Subcutaneous abdominal adipose tissue (tissue), 5 donors: ENCODE measurements around the gene SCLY.
"Not testable (repeated sequence)": the region's sequence is repeated elsewhere in the genome, so short reads cannot be mapped to it uniquely, and the experiment has no call there.

Experiments
- H3K27ac ChIP-seq: one replicate; pipeline ENCODE4 v1.7.0; 2013; ENCODE audit warnings: low read depth, mild to moderate bottlenecking, inconsistent platforms, low read length, moderate library complexity
- H3K27me3 ChIP-seq, 5 donors: one replicate each; pipeline ENCODE4 v1.7.0; 2013; ENCODE audit warnings: low read length in 5 of 5, inconsistent platforms in 1 of 5; ENCODE audit not compliant: control insufficient read depth in 5 of 5, insufficient read depth in 4 of 5
- H3K36me3 ChIP-seq, 5 donors: one replicate each; pipeline ENCODE4 v1.7.0; 2013; ENCODE audit warnings: low read length in 5 of 5; ENCODE audit not compliant: control insufficient read depth in 5 of 5, insufficient read depth in 5 of 5
- H3K4me1 ChIP-seq, 5 donors: one replicate each; pipeline ENCODE4 v1.7.0; 2013; ENCODE audit warnings: low read length in 5 of 5, mild to moderate bottlenecking in 3 of 5, moderate library complexity in 1 of 5; ENCODE audit not compliant: control insufficient read depth in 5 of 5, insufficient read depth in 5 of 5
- H3K4me3 ChIP-seq, 5 donors: one replicate each; pipeline ENCODE4 v1.7.0; 2013; ENCODE audit warnings: low read length in 5 of 5, low read depth in 1 of 5
- H3K9ac ChIP-seq, 5 donors: one replicate each; pipeline ENCODE4 v1.7.0; 2013; ENCODE audit warnings: low read length in 5 of 5, mild to moderate bottlenecking in 4 of 5, moderate library complexity in 3 of 5
- H3K9me3 ChIP-seq, 5 donors: one replicate each; pipeline ENCODE4 v1.7.0; 2013; ENCODE audit warnings: low read length in 5 of 5; ENCODE audit not compliant: control insufficient read depth in 5 of 5
- donor health status: healthy.
- donor health status: healthy.
- donor health status: healthy.
- donor health status: healthy.
- donor health status: healthy.

SCLY gene

DNA sequence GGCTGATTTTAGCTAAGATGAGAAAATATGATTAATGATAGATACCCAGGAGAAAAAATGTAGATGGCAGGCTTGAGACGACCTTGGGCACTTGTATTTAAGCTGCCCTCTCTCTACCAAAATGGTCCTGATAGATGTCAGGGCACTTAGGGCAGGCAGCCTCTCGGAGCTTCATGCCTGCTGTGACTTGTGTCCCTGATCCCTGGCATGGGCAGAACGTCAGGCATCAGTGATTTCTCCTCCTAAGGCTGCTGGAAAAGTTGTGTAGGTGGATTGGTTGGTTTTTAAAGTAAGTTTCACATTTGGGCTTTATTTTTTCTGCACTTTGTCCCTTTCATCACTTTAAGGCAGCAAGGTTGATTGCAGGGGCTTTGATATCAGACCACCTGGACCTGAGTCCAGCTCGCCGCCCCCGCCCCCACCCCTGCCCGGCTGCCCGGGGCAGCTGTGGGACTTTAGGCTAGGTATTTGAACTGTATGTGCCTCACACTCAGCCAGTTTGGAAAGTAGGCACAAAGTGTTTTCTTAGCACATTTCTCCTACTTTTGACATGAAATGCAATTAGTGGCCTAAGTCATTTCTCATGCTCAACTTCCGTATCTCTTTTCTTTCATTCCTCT lies 35.0 kb upstream of the SCLY start:
- Histone ChIP-seq H3K27me3 (no peaks in the 10 kb centered on the region), H3K27ac (no peak overlapping the region), H3K36me3 (peaks cover 2 to 52% (median 35%) of the 10 kb centered on the region in 5 donors)

DNA sequence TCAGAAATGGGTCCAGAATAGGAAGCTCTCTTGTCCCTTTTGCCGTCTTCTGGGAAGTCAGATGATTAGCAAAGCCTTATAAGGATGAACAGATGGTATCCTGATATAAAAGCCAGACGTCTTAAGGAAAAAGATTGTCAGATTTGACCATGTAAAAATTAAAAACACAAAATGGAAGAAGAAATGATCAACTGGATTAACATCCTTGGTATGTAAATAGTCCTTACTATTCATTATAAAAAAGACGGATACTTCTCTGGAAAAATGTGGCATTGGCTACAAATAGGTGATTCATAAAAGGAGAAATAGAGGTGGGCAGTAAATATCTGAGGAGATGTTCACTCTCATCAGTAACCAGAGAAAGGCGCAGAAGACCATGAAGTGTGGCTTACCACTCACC lies 33.7 kb upstream of the SCLY start:
- Histone ChIP-seq H3K27ac (no peak overlapping the region), H3K9me3 (no peaks in the 10 kb centered on the region), H3K4me3 (no peak overlapping the region), H3K9ac (no peak overlapping the region), H3K36me3 (peaks cover 2 to 53% (median 39%) of the 10 kb centered on the region in 5 donors), H3K4me1 (no peaks in the 10 kb centered on the region), H3K27me3 (no peaks in the 10 kb centered on the region)

More for the DNA sequence above, 35.0 kb upstream of the SCLY start:
- H3K4me3 ChIP-seq, result no peak overlapping the region
- H3K4me1 ChIP-seq, result no peaks in the 10 kb centered on the region
- H3K9ac ChIP-seq, result no peak overlapping the region
- H3K9me3 ChIP-seq, result no peaks in the 10 kb centered on the region

DNA sequence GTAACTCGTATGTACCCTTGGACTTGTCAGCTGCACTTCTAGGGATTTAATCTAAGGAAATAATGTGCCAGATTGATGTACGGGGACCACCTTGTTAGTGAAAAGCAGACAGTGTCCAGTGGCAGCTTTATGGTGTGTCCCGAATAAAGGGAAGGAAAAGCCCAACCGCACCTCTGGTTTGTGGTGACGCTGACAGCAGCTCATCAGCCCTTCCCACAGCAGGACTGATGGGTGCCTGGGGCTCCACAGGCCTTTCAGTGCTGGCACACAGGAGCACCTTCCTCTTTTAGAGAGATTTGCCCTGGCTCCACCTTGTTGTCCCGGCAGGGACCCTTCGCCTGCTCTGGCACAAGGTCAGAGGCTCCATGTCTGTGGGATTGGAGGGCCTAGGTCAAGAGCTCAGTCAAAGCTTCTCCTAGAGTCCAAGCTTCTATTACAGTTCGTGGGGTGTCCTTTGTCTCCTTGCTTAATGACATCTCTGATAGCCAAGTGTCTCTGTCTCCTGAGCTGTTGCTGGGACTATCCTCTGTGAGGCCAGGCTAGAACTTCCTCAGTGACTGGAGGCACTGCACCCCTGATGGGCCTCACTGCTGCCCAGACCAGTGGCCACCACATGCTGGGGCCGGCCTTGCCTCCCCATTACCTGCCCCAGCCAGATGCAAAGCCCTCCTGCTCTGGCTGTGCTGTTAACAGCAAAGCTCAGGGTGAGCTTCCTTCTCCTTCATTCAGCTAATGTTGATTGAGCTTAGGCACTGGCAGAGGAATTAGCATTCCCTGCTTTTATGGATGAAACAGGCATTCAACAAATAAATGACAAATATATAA lies 33.0 kb upstream of the SCLY start:
- Histone ChIP-seq H3K36me3 (peaks cover 2 to 60% (median 43%) of the 10 kb centered on the region in 5 donors), H3K9ac (no peak overlapping the region), H3K9me3 (no peaks in the 10 kb centered on the region), H3K27me3 (no peaks in the 10 kb centered on the region), H3K4me1 (no peaks in the 10 kb centered on the region), H3K27ac (no peak overlapping the region), H3K4me3 (no peak overlapping the region)

DNA sequence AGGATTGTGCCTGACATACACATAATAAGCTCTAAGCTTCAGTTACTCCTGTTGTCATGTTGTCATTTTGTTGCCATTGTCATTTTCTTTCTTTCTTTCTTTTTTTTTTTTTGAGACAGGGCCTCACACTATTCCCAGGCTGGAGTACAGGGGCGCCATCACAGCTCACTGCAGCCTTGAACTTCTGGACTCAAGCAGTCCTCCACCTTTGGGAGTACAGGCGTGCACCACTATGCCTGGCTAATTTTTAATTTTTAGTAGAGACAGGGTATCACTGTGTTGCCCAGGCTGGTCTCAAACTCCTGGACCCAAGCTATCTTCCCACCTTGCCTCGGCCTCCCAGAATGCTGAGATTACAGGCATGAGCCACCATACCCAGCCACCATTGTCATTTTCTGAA lies 30.9 kb upstream of the SCLY start:
- Histone ChIP-seq H3K4me1 (no peaks in the 10 kb centered on the region), H3K27me3 (no peaks in the 10 kb centered on the region), H3K36me3 (peaks cover 2 to 68% (median 45%) of the 10 kb centered on the region in 5 donors), H3K27ac (no peak overlapping the region), H3K9ac (no peak overlapping the region), H3K4me3 (no peak overlapping the region), H3K9me3 (no peaks in the 10 kb centered on the region)

- H3K27ac ChIP-seq, result no peak overlapping the region
These were observed 30.2 kb upstream of the SCLY start for GRCh38 chr2:238030422-238031155.

GRCh38 chr2:238031751-238032150 lies 29.1 kb upstream of the SCLY start:
- Histone ChIP-seq H3K27me3 (no peaks in the 10 kb centered on the region), H3K4me3 (no peak overlapping the region), H3K36me3 (peaks cover 5 to 66% (median 48%) of the 10 kb centered on the region in 5 donors), H3K9ac (no peak overlapping the region), H3K4me1 (no peaks in the 10 kb centered on the region), H3K9me3 (no peaks in the 10 kb centered on the region), H3K27ac (no peak overlapping the region)

More at GRCh38 chr2:238030422-238031155, 30.2 kb upstream of the SCLY start:
- Histone ChIP-seq H3K9me3 (no peaks in the 10 kb centered on the region), H3K36me3 (peaks cover 3 to 62% (median 42%) of the 10 kb centered on the region in 5 donors), H3K4me3 (no peak overlapping the region), H3K4me1 (no peaks in the 10 kb centered on the region), H3K9ac (no peak overlapping the region), H3K27me3 (no peaks in the 10 kb centered on the region)

- no peak overlapping the region for H3K27ac ChIP-seq
- H3K4me3 ChIP-seq, result no peak overlapping the region
- no peak overlapping the region for H3K9ac ChIP-seq
- no peaks in the 10 kb centered on the region for H3K9me3 ChIP-seq
- H3K27me3 ChIP-seq, result no peaks in the 10 kb centered on the region
- H3K4me1 ChIP-seq, result no peaks in the 10 kb centered on the region
- H3K36me3 ChIP-seq, result peaks cover 5 to 68% (median 49%) of the 10 kb centered on the region in 5 donors
These were observed 28.0 kb upstream of the SCLY start for GRCh38 chr2:238032755-238033337.

DNA sequence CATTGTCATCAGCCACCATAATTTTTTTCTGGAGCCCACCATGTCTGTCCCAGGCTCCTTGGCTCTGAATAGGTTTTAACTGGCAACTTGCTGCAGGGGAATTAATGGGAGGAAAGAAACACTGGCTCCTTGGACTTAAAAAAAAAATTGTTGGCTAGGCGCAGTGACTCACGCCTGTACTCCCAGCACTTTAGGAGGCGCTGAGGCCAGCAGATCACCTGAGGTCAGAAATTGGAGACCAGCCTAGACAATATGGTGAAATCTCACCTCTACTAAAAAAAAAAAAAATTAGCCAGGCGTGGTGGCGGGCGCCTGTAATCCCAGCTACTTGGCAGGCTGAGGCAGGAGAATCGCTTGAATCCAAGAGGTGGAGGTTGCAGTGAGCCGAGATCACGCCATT lies 26.8 kb upstream of the SCLY start:
- H3K9ac ChIP-seq, H3K4me3 ChIP-seq, H3K9me3 ChIP-seq, H3K27me3 ChIP-seq, H3K4me1 ChIP-seq, H3K27ac ChIP-seq: not testable (repeated sequence)
- H3K36me3 ChIP-seq, result peaks cover 5 to 78% (median 55%) of the 10 kb centered on the region in 5 donors

DNA sequence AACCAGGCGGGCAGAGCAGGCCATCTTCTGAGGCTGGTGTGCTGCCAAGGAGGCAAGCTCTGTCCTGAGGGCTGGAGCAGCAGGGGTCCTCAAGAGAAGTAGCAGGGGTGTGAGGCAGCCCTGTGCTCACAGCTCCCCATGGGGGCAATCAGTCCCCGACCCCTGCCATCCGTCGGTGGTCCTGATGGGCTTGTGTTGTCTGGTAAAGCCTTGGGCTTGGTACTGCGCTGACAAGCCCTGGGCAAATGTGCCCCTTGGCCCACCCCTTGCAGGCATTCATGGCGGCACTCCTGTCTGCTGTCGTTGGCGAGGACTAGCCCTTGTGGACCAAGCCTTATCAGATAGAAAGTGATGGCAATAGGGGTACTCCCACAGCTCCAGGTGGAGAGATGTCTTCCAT lies 22.6 kb upstream of the SCLY start:
- H3K4me1 ChIP-seq, result no peaks in the 10 kb centered on the region
- no peak overlapping the region for H3K4me3 ChIP-seq
- H3K27me3 ChIP-seq, result no peaks in the 10 kb centered on the region
- peaks cover 5 to 82% (median 69%) of the 10 kb centered on the region in 5 donors for H3K36me3 ChIP-seq
- no peaks in the 10 kb centered on the region for H3K9me3 ChIP-seq
- no peak overlapping the region for H3K27ac ChIP-seq
- no peak overlapping the region for H3K9ac ChIP-seq
